HG02885 (cell line): Measurements from ENCODE around the gene TSPAN3.

Experiments used
- ATAC-seq: cut with Tn5 transposase; IDR thresholded peaks from one replicate; pipeline ENCODE4 v1.9.1; 2021; ENCODE audit warnings: mild to moderate bottlenecking; ENCODE audit not compliant: unreplicated experiment, poor library complexity

TSPAN3 gene

GRCh38 chr15:77025083-77025901 is 45.6 kb downstream of the TSPAN3 start:
- no peak for ATAC-seq

DNA sequence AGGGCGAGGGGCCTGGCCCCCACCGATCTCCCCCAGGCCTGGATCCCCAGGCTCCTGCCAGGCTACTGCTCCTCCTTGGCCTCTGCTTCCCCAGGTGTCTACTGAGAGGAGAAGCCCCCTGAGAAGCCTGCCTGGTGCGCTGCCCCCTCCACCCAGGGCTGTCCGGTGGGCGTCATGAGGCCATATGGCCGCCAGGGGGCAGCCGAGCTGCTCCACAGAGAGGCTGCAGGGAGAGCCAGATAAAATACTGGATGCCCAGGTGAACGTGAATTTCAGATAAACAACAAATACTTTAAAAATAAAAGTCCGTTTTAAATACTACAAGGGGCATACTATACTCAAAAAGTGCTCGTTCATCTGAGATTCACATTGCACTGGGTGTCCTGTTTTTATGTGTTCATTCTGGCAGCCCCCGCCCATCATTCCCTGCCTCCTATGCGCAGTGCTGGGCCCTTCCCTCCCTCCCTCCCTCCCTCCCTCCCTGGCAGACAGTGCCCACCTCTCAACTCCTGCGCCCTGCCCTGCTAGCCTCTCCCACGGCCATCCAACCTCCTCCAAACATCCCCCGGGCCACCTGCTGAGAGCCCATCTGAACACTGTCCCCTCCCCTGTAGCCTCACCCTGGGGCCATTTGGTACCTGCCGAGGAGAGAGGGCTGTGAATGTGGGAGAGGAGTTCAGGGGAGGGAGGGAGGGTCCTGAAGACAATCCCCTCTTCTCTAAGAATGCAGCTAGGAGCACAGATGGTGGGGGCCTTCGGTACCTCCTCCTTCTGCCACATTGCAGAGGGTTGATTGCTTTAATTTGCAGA is 46.4 kb downstream of the TSPAN3 start:
- ATAC-seq: peak; percentile 40

- ATAC-seq: no peak
Observed at GRCh38 chr15:77023576-77024272, 47.2 kb downstream of the TSPAN3 start.

DNA sequence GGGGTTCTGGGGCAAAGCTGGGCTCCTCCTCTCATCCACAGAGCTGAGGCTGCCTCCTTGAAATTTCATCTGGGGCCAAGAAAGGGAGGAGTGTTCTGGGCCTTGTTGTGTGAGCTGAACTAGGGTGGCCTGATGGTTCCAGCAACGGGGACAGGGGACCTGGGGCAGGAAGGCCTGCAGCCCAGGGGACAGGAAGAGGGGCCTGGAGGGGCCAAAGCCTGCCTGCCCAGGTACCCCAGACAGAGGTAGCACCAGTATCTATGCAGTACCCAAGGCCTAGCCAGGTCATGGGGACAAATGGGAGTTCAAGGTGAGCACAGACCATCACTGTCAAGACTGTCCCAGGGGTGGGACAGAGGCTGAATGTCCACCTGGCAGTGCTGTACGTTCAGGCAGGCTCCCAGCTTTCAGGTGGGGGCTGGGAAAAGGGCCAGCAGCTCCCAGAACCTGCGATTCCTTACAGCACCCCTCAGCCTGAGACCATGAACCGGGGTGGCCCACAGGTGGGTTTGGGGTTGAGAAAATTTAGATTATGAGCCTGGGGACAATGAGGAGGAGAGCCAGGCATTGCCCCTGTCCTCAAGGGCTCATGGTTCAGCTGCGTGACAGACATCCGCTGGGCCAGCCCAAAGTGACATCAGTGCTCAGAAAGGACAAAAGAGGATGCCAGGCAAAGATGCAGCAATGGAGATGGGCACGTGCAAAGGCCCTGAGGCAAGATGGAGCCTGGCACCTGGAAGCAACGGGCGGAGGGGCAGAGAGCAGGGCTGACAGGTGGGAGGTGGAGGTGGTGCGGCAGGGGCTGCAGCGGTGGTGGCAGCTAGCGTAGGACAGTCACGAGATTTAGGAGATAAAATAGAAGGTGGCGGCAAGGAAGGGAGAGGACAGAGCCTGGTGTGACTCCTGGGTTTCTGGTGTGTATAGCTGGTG is 48.0 kb downstream of the TSPAN3 start:
- ATAC-seq: no peak

DNA sequence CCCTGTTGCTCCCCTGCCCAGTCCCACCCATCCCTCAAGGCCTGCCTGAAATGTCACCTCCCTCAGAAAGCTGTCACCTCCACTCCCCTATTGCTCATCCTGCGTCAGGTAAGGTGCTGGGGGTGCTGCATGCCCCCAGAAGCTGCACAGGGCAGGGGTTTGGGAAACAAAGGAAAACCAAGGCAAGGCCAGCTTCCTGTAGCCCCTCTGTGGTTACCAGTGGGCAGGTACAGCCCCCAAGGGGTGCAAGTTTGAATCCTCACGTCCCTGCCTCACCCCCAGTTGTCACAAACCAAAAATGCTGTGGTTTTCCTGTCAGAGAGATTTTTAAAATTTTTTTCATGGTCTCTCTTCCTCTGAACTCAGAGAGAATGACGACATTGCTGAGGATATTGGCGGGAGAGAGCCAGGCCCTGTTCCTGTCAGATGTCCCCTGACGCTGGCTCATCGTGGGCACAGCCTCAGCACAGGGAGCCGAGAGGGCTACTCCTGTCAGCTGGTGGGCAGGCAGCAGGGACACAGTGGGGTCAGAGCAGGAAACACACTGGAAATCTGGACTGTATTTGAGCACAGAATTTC is 49.0 kb downstream of the TSPAN3 start:
- ATAC-seq: no peak

DNA sequence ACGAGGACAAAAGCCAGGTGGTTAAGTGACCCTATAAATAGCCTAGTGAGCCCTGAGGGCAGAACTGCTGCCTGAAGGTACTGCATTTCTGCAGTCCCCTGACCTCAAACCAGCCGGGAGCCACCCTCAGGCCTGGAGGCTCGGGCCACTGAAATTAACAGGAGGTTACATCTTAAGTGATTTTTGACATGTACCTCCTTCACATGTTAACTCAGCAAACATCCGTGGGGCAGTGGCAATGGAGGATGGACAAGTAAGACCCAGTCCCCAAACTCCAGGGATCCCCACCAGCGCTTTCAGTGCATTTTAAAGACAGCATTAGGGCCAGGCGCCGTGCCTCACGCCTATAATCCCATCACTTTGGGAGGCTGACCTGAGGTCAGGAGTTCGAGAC is 49.8 kb downstream of the TSPAN3 start:
- ATAC-seq: no peak

- no peak for ATAC-seq
Observed at GRCh38 chr15:77020348-77021087, 50.4 kb downstream of the TSPAN3 start.

GRCh38 chr15:77019521-77020331 is 51.2 kb downstream of the TSPAN3 start:
- no peak for ATAC-seq

DNA sequence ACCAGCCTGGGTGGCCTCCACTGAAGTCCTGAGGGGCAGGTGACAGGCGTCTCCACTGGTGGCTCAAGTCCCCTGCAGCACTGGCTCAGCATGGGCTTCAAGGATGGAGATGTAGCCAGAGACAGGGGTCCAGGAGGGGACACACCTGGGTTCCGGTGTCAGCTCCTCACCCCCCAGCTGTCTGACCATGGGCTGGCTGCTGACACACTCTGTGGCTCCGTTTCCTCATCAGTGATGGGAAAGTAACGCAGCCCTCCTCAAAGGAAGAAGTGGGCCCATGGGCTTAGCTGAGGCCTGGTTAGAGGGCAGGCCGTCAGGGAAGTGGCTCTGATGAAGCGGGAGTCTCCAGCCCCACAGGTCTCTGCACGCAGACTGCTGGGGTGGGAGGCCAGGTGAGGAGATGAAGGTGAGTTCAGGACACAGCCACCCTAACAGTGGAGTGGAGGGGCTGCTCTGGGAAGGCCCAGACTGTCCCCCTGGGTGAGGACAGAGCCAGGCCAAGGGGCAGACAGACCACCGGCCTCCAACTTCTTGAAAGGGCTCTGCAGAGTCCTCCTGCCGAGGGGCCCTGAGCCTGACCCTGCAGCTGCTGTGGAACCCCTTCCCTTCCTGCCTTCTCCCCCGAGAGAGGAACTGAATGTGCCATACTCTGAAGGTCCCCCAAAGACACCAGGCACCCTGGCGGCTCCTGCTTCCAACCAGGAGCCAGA is 52.0 kb downstream of the TSPAN3 start:
- no peak for ATAC-seq

GRCh38 chr15:77017761-77018720 is 52.9 kb downstream of the TSPAN3 start:
- ATAC-seq: no peak

GRCh38 chr15:77017091-77017660 is 53.7 kb downstream of the TSPAN3 start:
- ATAC-seq: no peak

DNA sequence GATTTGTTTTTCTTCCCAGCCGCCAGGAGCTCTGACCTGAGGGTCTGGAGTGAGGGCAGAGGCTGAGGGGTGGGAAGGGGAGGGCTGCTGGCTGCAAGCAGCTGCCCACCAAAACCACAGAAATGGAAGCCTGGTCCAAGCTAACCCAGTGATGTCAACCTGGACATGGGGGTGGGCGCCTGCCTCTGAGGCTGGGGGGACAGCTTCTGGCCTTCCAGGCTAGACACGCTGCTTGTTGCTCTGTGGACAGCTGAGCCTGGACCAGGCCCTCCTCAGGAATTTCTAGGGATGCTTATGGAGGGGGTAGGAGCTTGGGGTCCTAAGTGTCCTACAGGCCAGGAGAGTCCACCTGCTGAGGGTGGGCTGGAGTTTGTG is 54.6 kb downstream of the TSPAN3 start:
- no peak for ATAC-seq

DNA sequence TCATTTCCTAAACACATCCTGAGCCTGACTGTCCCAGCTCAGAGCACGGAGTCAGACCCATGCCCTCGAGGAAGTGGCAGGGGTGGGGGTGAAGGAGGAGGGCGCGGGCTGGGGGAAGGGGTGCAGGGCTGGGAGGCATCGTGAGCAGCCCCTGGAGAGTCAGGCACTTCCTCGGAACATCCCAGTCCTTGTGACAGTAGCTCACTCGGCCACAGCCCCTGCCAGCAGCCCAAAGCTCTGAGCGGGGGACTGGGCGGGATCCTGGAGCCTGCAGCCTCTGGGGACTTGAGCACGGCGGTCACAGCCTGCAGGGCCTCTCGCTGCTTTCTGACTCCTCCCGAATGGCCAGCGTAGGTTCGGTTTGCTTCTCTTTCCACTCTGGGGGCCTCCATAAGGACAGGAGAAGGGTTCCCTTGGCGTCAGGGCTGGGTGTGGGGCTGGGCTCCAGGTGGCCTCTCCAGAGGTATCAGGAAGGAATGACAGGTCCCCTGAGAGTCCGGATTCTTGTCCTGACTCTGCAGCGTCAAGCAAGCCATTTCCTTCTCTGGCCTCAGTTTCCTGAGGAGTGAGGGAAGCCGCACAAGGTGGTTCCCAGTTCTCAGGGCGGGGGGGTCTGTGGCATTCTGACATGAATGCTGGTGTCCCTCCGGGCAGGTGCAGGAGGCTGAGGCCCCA is 55.1 kb downstream of the TSPAN3 start:
- ATAC-seq: no peak

- ATAC-seq: peak; percentile 52
Observed at GRCh38 chr15:77014132-77015081, 56.5 kb downstream of the TSPAN3 start.

- ATAC-seq: peak; percentile 55
Observed at GRCh38 chr15:77013776-77014131, 57.2 kb downstream of the TSPAN3 start.
